CD4-positive, alpha-beta T cell treated with Interleukin-2 at 100 ng/mL for 4 hours (primary cell): Measurements from ENCODE around the gene RCOR2.
"Not testable (repeated sequence)": the region's sequence is repeated elsewhere in the genome, so short reads cannot be mapped to it uniquely, and the experiment has no call there.

ENCODE experiments used
- DNase-seq: peaks from one replicate; pipeline ENCODE4 v3.0.0-alpha.2; 2020; ENCODE audit warnings: low spot score

Gene RCOR2

DNA sequence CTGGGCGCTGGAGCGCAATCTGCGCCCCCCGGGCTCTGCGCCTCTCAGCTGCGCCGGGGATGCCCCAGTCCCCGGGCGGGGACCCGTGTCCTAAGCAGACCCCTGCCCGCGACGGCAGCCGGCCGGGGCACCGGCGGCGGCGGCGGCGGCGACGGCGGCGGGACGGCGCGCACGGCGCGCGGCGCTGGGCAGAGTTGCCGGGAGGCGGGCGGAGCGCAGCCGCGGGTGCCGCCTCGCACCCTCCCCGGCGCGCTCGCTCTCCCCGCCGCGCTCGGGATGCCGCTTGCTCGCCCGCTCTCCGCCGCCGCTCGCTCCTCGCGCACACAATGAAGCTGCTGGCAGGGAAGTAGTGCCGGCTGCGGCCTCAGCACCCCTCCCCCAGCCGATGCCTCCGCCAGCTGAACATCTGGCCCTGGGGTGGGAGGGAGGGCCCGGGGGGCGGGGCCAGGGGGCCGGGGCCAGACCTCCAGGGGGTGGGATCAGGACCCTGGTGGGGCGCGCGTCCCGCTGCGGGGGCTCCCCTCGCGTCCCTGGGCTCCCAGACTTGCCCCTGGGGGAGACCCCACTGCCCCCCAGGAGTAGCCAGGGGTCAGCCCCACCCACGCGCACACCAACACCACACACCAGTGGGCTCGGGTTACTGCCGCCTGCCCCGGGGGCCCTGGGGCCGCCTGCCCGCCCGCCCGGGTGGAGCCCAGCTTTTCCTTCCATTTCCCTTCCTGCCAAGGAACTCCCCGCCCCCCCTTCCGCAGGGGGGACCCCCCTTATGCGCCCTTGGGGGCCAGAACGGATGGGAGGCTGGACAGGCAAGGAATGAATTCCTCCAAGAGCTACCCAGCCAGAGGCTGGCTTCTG is at the start of gene RCOR2:
Gene RCOR2, minus strand, starts transcription at position 328 of the 855 bp plus-strand sequence. CDS start 708 bp downstream, outside the sequence.
- DNase-seq = peak; percentile 60

DNA sequence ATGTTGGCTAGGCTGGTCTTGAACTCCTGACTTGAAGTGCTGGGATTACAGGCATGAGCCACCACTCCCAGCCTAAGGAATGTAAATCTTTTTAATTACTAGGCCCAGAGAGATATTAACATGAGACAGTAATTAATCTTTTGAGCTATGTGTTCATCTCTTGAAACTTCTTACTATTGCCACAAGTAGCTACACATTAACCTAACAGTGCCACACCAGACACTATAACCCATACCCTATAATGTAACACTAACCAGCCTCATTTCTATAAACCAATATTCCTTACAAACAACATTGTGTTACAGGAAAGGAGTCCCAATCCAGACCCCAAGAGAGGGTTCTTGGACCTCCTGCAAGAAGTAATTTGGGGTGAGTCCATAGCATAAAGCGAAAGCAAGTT is 49.5 kb upstream of the RCOR2 start:
- DNase-seq = no peak

GRCh38 chr11:63963895-63964294 is 46.9 kb upstream of the RCOR2 start:
- not testable (repeated sequence) for DNase-seq

- peak; percentile 22 for DNase-seq
Observed at GRCh38 chr11:63961608-63962412, 44.8 kb upstream of the RCOR2 start.

- no peak for DNase-seq
Observed at GRCh38 chr11:63958008-63958407, 41.0 kb upstream of the RCOR2 start.

- no peak for DNase-seq
Observed at GRCh38 chr11:63952570-63952969, 35.6 kb upstream of the RCOR2 start.

DNA sequence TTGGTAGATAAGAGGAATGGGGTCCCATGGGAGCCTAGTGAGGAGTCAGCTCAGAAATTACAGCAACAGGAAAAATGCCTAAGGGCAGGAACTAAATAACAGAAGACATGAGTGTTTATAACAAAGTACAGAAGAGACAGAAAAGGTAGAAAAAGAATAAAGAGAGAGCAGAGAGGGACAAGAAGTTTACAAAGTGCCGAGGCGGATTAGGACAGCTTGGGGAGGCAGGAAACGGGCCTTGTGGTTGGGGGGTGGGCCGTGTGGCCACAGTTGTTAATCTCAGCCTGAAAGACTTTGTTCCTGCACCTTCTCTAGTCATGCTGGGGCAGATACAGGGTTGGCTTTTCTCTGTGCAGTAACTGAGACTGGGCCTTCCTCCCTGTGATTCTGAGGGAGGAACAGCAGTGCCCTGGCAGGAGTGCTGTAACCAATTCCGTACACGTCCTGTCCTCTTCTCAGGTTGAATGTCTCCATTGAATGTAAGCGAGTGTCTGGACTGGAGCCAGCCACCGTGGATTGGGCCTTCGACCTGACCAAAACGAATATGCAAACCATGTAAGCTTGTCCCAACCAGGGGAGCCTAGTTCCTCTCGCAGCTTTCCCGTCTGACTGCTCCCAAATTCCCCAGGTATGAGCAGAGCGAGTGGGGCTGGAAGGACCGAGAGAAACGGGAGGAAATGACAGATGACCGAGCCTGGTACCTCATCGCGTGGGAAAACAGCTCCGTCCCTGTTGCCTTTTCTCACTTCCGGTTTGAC is 35.0 kb upstream of the RCOR2 start:
- DNase-seq = peak; percentile 39

GRCh38 chr11:63945477-63946163 is 28.7 kb upstream of the RCOR2 start:
- DNase-seq = peak; percentile 65

GRCh38 chr11:63944987-63945386 is 28.0 kb upstream of the RCOR2 start:
- no peak for DNase-seq

DNA sequence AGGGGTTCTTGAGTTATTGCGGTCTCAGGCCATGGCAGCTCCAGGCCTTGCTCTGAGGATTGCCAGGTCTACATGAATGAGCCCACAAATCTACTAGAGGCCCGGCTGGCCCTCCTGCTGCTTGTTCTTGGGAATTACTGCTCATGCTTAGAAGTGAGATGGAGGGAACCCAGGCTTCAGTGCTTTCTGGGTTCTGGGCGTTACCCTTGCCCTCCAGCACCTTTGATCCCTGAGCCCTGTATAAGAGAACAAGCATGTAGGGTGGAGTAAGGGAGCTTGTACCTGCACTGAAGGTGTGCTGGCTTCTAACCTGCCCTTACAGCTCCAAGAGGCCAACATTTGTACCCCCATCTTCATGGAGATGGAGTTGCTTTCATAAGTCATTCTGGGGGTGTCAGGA is 25.8 kb upstream of the RCOR2 start:
- DNase-seq = no peak

- no peak for DNase-seq
Observed at GRCh38 chr11:63941901-63942300, 24.9 kb upstream of the RCOR2 start.

GRCh38 chr11:63940786-63941185 is 23.8 kb upstream of the RCOR2 start:
- DNase-seq = no peak

DNA sequence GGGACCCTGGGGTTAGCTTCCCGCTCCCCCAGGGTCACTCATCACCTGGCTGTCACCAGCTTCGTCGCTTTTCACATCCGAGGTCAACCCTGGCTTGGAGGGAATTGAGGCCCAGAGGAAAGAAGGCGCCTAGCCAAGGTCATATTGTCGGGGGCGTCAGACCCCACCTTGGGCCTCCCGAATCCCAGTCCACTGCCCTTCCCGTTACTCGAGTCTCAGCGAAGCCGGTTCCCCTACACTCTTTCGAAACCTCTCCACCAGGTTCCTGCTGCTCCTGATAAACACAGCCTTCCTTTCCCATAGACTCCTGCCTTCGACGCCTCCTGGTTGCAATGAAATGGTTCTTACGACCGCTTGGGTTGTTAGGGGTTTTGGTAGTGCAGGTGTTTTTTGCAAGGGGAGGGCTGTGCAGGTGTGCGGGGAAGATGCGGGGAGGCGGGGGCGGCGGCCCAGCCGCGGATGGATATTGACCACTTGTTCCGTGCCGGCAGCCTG is 22.5 kb upstream of the RCOR2 start:
- DNase-seq = no peak

GRCh38 chr11:63938479-63939396 is 21.8 kb upstream of the RCOR2 start, which contains the start of gene NAA40:
TSS of gene NAA40 (plus strand) at chr11:63939002. CDS start at chr11:63939097, 95 bp downstream.
- DNase-seq = peak; percentile 96

DNA sequence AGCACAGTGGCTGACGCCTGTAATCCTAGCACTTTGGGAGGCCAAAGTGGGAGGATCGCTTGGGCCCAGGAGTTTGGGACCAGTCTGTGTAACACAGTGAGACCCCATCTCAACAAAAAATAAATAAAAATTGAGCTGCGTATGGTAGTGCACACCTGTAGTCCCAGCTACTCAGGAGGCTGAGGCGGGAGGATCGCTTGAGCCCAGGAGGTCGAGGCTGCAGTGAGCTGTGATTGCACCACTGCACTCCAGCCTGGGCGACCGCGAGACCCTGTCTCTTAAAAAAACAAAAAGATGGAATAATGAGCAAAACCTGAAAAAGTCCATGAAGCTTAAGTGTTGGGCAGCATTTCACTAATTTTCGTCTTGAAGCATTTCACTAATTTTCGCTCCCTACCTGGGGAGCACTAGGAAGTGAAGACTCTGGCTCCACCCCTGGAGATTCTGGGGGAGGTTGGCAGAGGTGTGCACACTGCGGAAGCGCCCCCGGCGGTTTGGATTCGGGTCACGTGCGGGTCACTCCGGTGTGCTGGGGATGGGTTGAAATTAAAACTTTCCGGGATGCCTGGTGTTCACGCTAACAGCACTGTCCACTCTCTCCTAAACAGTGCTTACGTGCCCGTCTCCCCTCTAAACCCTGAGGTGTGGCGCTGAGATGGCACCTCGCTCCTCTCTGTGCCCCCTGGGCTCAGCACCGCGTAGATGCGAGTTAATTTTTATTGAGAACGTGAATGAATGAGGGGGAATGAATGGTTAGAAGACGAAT is 20.9 kb upstream of the RCOR2 start:
- no peak for DNase-seq

GRCh38 chr11:63933459-63933858 is 16.5 kb upstream of the RCOR2 start:
- no peak for DNase-seq

DNA sequence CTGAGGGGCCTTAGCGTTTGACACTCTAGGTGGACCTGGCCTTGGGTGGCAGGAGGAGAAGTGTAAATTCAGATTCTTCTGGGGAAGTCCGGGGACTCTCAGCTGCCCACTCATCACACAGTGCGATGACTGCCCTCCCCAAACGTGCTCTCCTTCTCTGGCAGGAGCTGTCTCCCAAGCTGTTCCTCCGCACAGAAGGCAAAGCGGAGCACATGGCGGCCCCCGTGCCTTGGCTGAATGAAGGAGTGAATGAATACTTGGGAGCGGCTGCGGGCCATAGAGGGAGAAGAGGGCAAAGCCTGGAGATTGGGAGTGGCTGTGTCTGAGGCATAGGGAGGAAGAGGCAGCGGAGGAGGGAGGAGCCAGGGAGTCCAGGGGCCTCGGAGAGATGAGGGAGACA is 14.9 kb upstream of the RCOR2 start:
- no peak for DNase-seq

DNA sequence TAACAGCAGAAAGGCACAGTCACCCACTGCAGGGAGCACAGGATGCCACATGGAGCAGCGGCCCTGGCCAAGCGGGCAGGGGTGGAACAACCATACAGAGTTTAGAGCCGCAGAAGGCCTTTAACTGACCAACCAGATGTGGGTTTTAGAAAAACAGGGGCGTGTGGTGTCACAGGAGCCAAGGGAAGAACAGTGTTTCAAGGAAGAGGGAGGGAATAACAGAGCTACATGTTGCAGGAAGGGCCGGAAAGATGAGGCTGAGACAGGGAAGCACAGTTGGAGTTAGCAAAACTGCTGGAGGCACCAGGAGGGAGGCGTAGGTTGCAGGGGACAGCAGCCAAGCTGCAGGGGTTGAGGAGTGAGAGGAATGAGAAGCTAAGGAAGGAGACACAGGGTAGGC is 14.1 kb upstream of the RCOR2 start:
- no peak for DNase-seq

GRCh38 chr11:63929616-63930015 is 12.7 kb upstream of the RCOR2 start:
- no peak for DNase-seq

GRCh38 chr11:63923319-63923718 is 6.4 kb upstream of the RCOR2 start:
- DNase-seq = no peak
